Activated T-helper 1 cell treated with Interleukin-2 at 50 U/mL for 16 hours (primary cell): ENCODE results near the gene STK4.
"Not testable (repeated sequence)": the region's sequence is repeated elsewhere in the genome, so short reads cannot be mapped to it uniquely, and the experiment has no call there.

ENCODE experiments used
- DNase-seq: peaks from one replicate; pipeline ENCODE4 v3.0.0-alpha.2; 2020; ENCODE audit warnings: low read depth

The STK4 gene

DNA sequence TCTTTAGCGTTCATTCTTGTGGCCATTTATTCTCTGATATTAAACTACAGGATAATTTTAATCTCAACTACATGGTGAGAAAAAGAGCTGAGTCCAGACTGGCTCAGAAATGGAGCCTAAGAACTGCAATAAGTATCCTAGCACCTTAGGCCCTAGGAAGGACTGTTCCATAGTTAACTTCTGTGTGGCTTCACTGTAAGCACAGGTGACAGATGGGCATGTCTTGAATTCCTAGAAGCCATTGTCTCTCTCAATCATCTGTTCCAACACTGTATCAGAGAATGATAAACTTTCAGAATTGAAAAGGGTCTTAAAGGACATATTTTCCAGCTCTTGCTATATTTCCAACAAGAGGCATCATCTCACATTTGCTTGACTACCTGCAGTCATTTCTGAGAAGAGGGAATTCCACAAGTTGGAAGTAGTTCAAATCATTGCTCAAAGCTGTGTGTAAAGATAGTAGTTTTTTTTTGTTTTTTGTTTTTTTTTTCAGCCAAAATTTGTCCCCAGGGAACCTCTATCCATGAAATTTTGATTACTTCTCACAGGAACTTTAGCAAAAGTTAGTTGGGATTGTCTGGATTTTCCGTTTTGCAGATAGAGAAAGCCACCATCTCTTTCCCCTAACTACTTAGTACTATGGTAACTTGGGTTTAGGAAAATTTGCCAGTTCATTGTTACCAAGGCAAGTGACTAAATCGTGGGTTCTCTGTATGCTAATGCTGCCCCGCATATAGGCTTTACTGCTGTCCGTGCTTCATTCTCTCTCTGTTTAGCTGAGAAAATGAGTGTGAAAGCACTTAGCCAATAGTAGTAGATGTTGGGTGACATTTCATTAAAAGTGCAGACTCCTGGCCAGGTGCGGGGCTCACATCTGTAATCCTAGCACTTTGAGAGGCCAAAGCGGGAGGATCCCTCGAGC is 87.4 kb downstream of the STK4 start:
- DNase-seq = no peak

DNA sequence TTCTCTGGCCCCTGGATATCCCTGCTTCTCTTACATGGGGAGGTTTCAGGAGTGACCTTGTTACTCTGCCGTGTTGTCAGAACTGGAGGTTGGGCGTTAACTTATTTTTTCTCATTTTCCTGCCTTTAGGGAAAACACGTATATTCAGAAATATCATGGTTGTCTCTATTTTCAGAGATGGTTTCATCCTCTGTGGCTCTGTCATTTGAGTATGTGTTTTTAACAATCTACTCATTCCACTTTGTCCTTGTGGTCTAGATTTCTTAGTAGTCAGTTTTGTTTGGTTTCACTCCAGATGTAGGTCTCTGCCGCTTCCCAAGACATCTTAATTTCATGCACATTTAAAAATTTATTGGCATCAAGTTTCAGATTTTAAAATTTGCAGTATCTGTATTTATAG is 88.7 kb downstream of the STK4 start:
- no peak for DNase-seq

DNA sequence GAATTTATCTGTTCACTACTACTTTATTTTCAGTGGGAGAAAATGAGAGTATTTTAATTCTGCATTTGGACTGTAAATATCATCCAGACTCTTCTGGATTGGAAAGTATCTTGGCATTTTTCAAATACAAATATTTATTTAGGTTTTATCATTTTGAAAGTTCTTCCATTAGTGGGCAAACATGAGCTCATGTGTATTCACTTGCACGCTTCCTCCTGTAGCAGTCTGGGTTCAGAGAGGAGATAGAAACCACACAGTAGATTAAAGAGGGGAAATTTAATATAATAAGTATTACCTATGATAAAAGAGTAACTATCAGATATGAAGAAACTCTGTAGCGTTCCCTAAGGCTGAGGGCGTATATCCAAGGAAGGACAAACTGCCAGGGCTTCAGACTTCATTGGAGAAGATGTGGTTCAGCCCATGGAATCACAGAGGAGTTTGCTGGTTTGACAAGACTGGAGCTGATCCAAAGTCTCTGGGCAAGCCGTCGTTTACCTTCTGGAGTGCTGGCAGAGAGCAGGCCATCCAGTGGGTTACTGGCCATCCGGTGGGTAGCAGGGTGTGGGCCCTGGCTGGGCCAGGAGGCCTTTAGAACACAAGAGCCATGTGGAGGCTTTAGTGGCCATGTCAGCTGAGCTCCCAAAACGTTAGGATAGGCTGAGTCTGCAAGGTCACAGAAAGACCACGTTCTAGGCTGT is 90.3 kb downstream of the STK4 start:
- no peak for DNase-seq

DNA sequence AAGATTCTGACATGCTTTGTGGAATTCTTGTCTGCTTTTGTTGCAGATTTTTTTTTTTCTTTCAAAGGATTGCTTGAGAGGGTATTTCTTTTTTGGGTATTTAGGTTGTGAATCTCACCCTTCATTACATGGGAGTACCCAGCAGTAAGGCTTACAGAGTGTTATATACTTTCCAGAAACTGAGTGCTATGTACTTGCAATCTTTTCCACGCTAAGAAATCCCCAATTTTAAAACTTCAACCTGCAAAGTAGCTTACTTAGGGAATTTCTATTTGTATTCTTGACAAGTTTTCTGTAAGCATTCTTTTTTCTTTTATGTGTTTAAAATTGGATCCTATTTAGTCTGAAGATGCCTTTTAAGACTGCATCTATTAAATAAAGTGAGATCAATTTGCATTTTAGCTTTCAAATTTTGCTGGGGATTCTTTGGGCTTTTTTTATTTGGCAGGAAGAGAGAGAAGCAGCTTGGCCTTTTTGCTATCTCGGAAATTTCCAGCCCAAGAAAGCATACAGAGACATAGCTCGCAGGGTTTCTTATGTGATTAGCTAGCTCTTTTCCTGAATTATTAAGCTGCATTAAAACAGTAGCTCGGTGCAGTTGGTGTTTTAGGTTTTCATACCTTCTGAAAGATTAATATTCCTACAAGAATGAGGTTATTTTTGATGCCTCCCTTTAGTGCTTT is 92.0 kb downstream of the STK4 start:
- no peak for DNase-seq

DNA sequence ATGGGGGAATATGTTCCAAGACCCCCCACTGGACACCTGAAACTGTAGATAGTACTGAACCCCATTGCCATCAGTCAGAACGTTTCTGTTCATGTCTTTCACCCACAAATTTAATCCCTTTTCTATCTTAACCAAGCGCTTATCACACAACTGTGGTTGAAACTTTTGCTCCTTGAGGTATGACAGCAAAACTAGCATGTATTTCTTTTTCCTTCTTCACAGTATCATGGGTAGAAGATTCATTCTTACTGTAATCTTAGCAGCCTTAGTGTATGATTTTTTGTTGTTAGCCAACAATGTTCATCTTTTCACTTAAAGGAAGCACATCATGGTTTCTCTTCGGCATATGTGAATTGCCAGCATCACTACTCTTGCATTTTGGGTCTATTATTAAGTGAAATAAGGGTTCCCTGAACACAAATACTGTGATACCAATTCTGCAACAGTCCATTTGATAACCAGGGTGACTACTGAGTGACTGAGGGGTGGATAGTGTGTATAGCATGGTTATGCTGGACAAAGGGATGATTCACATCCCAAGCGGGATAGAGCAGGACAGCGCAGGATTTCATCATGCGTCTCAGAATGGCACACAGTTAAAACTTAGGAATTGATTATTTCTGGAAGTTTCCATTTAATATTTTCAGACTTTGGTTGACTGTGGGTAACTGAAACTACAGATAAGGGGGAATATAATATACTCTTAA is 92.9 kb downstream of the STK4 start:
- no peak for DNase-seq

DNA sequence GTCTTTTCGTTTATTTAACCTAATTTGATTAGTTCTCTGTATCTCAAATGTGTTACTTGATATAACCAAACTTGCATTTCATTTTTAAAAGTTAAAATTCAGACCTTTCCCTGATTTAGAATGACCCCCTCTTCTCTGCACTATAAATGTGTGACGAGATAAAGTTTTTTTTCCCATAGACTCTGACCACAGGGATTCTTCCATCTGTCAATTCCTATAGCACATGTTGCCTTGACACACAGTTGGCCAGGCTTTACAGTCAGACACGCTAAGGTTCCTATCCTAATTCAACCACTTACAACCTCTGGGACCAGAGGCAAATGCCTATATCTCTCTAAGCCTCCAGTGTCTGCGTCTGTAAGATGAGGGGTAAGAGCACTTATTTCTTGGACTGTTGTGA is 94.0 kb downstream of the STK4 start:
- DNase-seq = no peak

DNA sequence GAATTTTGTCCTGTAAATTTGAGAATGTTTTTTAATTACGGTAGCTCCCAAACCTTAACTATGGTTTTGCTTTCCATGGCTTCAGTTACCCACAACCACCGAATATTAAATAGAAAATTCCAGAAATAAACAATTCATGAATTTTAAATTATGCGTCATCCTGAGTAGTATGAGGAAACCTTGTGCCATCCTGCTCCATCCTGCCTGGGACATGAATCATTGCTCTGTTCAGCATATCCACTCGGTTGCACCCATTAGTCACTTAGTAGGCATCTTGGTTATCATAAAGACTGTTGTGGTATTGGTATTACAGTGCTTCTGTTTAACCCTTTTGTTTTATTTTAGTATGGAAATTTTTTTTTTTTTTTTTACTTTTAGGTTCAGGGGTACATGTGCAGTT is 94.9 kb downstream of the STK4 start:
- no peak for DNase-seq

DNA sequence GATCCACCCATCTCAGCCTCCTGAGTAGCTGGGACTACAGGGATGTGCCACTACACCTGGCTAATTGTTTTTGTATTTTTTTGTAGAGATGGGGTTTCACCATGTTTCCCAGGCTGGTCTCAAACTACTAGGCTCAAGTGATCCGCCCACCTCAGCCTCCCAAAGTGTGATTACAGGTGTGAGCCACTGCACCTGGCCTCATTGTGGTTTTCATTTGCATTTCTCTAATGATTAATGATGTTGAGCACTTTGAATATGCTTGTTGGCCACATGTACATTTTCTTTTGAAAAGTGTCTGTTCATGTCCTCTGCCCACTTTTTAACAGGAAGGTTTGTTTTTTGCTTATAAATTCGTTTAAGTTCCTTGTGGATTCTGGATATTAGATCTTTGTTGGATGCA is 96.8 kb downstream of the STK4 start:
- not testable (repeated sequence) for DNase-seq

DNA sequence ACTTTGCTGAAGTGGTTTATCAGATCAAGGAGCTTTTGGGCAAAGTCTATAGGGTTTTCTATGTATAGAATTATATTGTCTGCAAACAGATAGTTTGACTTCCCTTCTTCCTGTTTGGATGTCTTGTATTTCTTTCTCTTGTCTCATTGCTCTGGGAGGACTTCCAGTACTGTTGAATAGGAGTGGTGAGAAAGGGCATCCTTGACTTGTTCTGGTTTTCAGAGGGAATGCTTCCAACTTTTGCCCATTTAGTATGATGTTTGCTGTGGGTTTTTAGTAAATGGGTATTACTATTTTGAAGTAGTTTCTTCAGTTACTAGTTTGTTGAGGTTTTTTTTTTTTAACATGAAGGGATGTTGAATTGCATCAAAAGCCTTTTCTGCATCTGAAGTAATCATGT is 98.5 kb downstream of the STK4 start:
- no peak for DNase-seq

DNA sequence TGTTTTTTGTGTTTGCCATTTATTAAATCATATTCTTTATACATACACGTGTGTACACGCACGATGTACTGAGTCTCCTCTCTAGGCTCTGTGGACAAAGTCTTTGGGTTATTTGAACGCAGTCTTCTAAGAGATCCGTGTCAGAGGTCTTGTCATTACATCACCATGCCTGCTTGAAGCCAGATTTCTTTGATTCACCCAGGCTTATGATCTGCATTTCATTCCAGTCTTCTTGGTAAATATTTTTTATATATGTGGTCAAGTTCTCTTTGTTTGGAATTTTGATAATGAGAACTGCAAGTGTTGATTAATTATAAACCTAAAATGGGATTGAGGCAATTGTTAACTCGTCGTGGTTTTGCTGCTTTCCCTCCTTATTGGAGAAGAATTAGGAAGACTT is 100.1 kb downstream of the STK4 start:
- no peak for DNase-seq

DNA sequence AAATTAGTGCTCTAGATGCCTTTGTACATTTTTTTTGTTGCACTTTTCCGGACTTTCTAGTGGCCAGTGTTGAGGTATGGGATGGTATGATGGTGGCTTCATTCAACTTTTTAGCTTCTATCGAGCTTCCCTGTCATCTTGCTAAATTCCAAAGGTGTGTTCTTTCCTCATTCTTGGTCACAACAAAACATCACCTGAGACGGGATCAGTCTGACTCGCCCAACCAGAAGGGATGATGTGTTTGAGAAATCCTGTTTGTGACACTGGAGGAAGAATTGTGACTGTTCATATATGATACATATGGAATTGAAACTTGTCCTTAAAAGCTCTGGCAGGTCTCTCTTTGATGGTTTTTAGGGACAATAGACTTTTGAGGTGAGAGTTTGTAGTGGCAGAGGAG is 100.8 kb downstream of the STK4 start:
- DNase-seq = no peak

DNA sequence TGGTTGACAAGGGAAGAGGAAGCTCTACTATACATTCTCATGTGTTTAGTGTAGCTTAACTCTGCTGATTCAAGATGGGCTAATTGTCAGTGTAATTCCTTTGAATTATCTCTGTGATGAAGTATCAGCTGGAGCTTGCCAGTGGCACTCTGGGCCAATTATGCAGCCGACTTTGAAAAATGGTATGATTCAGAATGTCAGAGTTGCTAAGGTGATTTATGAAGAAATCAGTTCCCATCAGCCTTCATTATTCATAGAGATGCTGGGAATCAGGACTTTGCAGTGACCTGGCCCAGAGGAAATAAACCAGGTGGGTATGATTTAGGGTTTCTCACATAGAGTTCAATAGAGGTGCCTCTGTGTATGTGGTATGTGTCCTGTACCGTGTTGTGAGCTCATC is 101.2 kb downstream of the STK4 start:
- no peak for DNase-seq

DNA sequence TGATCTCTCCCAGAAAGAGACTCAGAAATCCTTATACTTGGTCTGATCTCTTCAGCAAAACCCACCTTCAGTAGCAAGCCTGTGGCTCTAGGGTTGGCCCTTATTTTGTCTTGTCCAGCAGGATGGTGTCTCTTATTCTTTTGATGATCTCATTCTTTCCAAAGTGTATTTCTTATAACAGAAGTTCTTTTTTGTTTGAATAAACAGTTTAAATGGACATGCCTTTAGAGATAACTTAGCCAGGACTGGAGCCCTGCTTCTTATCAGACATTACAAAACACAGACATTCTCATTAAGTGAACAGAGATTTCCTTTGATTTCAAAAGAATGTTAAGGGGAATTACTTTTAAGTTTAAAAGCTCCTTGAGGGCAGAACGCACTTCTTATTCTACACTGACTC is 102.9 kb downstream of the STK4 start:
- DNase-seq = no peak

DNA sequence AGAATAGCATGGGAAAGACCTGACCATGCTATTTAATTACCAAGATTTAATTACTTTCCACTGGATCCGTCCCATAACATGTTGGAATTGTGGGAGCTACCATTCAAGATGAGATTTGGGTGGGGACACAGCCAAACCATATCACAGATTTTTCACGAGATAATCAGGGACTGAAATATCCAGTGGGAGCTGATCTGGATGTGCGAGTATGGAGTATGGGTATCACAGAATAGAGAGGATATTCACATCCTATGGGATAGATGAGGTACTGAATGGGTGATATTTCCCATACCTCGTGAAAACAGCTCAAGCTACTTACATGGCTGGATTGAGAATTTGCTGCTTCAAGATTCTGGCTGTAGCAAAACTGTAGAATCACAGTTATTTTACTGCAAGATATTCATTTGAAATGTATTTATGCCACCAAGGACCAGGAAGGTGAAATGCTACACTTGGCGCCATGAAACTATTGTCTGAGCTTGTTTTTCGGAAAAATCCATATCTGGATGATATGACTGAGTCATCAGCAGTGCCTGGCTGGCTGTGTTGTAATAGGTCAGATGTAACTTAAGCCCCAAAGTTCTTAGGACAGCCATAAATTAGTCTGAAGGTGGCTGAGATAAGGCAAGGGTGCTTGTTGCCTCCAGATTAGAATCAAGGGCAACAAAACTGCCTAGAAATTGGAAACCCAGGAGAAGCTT is 104.8 kb downstream of the STK4 start:
- no peak for DNase-seq

DNA sequence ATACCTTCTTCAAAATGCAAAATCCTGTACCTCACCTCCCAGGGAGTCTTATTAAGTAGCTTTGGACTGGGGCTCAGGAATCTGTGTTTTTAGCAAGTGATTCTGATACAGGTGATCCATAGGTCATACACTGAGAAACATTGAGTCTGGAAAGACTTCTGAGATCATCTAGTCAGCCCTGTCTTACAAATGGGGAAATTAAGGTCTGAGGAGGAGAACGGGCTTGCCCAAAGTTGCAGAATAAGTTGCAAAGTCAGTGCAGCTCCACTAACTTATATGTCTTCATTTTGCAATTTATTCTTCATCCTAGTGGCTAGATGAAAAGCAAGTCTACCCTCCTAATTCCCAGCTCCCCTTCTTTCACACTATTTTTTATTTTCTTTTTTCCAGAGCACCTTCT is 105.8 kb downstream of the STK4 start:
- no peak for DNase-seq

DNA sequence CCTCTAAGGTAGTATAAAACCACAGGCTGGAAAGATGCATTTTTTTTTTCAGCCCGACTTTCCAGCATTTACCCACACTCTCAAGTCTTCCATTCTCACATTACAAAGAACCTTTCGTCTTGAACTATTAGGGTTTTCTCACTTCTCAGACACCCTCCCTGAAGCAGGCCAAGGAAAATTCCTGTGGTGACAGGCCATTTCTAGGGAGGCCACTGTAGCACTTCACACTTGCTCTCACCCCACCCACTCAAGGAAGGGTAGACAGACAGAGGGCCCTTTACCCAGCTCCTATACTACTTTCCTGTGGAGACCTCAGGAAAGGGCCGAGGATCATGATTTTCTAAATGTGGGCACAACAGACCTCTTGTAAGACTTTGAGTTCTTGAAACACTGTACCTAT is 106.9 kb downstream of the STK4 start:
- no peak for DNase-seq

DNA sequence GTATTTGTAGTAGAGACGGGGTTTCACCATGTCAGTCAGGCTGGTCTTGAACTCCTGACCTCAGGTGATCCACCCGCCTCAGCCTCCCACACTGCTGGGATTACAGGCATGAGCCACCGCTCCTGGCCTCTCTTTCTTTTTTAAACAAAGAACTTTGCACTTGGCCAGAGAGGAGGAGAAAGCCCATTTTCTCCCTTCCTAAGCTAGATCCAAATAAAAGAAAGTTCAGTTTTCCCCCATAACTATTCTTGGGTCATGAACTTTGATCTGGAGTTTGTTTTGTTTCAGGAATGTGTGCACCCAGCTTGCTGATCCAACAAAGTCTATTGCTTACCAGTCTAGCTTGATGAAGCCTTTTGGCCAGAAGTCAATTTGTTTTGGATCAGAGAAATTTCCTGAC is 111.2 kb downstream of the STK4 start:
- DNase-seq = no peak

DNA sequence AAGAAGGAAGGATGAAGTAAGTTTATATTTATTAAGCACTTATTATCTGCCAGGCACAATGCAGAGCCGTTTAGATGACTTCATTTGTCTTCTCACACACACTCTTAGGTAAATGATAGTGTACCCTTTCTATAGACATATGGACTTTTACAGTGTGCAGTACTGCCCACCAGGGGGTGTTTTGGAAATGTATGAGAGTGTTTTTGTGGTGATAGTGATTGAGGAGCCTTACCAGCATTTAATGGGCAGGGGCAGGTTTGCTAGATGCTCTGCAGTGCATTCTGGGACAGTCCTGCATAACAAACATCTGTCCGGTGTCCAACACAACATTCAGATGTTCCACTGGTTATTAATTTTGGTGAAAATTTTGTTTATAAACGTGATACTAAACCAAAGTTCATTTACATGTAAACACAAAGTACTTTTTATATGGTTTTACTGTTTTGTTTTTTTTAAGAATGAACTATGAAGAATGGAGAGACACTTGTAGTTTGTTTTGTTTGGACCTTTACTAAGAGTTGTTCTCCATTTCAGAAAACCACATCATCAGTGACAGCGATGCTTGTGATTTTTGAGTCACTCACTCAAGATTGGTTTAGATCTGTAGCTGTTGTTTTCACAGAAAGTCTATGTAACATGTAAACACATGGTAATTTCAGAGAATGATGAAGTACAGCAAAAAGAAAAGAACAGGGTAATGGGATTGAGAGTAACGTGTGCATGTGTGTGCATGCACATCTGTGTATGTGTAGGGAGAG is 114.7 kb downstream of the STK4 start:
- no peak for DNase-seq

DNA sequence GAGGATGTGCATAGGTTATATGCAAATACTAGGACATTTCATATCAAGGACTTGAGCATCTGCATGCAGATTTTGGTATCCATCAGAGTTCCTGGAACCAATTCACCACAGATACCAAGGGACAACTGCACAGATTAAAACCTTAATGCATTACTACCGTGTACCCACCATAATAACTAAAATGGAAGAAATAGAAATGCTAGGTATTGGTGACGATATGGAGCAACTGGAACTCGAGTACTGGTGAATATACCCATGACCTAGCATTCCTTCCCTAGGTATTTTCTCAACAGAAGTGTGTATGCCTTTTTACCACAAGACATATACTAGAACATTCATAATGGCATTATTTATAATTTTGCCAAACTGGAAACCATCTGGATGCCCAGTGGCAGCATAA is 116.2 kb downstream of the STK4 start:
- no peak for DNase-seq

DNA sequence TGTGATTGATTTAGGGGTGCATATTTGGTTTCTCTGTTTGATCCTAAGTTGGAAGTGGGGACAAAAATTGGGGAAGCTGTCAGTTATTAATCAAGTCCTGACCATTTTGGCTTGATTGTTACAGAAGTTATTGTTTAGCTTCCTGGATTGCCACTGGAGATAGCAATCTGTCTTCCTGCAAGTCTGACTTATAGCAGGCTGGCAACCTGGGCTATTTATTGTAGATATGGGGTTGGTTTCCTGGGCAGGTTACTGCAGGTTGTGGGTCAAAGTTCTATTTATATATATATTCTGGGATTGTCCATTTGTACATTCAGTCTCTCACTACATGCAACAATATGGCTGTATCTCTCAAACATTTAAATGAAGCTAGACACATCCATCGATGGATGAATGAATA is 116.8 kb downstream of the STK4 start:
- DNase-seq = no peak

DNA sequence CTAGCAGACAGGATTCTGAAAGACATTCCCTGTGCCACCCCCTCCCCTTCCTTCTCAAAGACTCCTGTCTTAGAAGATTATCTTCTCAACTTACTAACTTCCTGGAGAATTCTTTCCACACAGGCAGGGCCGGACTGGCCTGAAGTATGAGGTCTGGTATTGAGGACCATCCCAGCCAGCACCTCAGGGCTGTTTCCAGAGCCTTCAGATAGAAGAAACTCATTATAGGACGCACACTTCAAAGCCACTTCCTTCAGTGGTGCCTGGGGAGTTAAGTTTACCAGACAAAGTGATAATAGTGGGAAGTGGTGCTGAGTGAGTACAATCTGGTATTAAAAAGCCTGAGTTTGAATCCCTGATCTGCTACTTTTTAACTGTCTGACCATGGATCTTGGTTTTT is 119.0 kb downstream of the STK4 start:
- no peak for DNase-seq
